Body of pancreas (tissue), 4 donors: ENCODE data around the gene AUTS2.

Experiments
- POLR2A ChIP-seq, 3 donors: fragments of 450-650 bp; IDR thresholded peaks; one replicate each; pipeline ENCODE4 v1.6.1; 2016; ENCODE audit warnings: antibody characterized with exemption in 3 of 3, mild to moderate bottlenecking in 2 of 3
- TF ChIP-seq, protein P1 (sequence below), 7 experiments: fragments of 450-650 bp in 4 of 7; fragments of 200-600 bp in 3 of 7; sonication (generic) in 3 of 7; IDR thresholded peaks; one replicate each; pipeline ENCODE4 v1.5.1; 2016 to 2019; ENCODE audit warnings: antibody characterized with exemption in 7 of 7

DNA sequence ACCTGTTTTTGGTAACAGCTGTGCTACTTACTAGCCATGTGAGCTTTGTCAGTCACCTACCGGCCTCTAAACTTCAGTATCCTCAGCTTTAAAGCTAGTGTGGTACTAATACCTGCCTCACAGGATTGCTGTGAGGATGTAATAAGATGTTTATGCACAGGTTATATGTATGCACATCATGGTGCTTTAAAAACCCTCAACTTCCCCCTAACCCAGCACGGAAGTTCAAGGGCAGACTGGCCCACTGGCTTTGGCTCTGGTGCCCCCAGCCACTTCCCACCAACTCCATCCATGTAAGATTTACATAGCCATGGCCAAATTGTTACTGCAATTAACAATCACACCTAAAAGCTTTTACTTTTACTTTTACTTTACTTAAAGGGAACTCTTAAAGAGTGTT lies 857.6 kb downstream of the AUTS2 start:
- TF ChIP-seq POLR2A (IDR thresholded peaks at IDR 0.05) = no peak
- TF ChIP-seq, protein P1, sequence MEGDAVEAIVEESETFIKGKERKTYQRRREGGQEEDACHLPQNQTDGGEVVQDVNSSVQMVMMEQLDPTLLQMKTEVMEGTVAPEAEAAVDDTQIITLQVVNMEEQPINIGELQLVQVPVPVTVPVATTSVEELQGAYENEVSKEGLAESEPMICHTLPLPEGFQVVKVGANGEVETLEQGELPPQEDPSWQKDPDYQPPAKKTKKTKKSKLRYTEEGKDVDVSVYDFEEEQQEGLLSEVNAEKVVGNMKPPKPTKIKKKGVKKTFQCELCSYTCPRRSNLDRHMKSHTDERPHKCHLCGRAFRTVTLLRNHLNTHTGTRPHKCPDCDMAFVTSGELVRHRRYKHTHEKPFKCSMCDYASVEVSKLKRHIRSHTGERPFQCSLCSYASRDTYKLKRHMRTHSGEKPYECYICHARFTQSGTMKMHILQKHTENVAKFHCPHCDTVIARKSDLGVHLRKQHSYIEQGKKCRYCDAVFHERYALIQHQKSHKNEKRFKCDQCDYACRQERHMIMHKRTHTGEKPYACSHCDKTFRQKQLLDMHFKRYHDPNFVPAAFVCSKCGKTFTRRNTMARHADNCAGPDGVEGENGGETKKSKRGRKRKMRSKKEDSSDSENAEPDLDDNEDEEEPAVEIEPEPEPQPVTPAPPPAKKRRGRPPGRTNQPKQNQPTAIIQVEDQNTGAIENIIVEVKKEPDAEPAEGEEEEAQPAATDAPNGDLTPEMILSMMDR (IDR thresholded peaks at IDR 0.05) = no peak
